Activated naive CD8-positive, alpha-beta T cell treated with anti-CD3 and anti-CD28 coated beads, Interleukin-2, amount 50 U/mL, for 24 hours (primary cell): ENCODE data around the gene STMN3.

Experiments
- ATAC-seq: fragments of 150-1000 bp; cut with Tn5 transposase; one replicate; pipeline ENCODE4 v1.10.0; 2021
- DNase-seq: peaks from one replicate; pipeline ENCODE4 v3.0.0; 2021
- H3K27ac Mint-ChIP-seq: one replicate; pipeline ENCODE4 v1.8.0; 2021; ENCODE audit warnings: mild to moderate bottlenecking, mixed read lengths
- H3K27me3 Mint-ChIP-seq: one replicate; pipeline ENCODE4 v1.8.0; 2021; ENCODE audit warnings: mixed read lengths
- H3K36me3 Mint-ChIP-seq: one replicate; pipeline ENCODE4 v1.8.0; 2021; ENCODE audit warnings: low read depth, mixed read lengths
- H3K4me1 Mint-ChIP-seq: one replicate; pipeline ENCODE4 v1.8.0; 2021; ENCODE audit warnings: mixed read lengths
- H3K4me3 Mint-ChIP-seq: one replicate; pipeline ENCODE4 v1.8.0; 2021; ENCODE audit warnings: mild to moderate bottlenecking, moderate library complexity, mixed read lengths
- H3K9me3 Mint-ChIP-seq: one replicate; pipeline ENCODE4 v1.8.0; 2021; ENCODE audit warnings: mixed read lengths

STMN3 gene

GRCh38 chr20:63695424-63696305 lies 42.4 kb upstream of the STMN3 start:
- Mint-ChIP-seq H3K36me3 (peaks cover 7% of the 10 kb centered on the region), H3K9me3 (no peaks in the 10 kb centered on the region), H3K4me3 (no peak overlapping the region), H3K4me1 (peaks cover 35% of the 10 kb centered on the region), H3K27ac (no peak overlapping the region), H3K27me3 (peaks cover 3% of the 10 kb centered on the region)
- ATAC-seq (no peak), DNase-seq (no peak)

- peaks cover 7% of the 10 kb centered on the region for H3K36me3 Mint-ChIP-seq
These were observed 41.6 kb upstream of the STMN3 start for GRCh38 chr20:63694584-63695423.

GRCh38 chr20:63693733-63694583 lies 40.7 kb upstream of the STMN3 start:
- Mint-ChIP-seq H3K27me3 (peaks cover 3% of the 10 kb centered on the region), H3K4me1 (peaks cover 26% of the 10 kb centered on the region), H3K4me3 (peak overlapping the region; percentile 52), H3K36me3 (peaks cover 7% of the 10 kb centered on the region), H3K27ac (peak overlapping the region; percentile 87), H3K9me3 (no peaks in the 10 kb centered on the region)
- DNase-seq (no peak), ATAC-seq (no peak)

More at GRCh38 chr20:63694584-63695423, 41.6 kb upstream of the STMN3 start:
- ATAC-seq (no peak), DNase-seq (no peak)
- peaks cover 33% of the 10 kb centered on the region for H3K4me1 Mint-ChIP-seq
- no peak overlapping the region for H3K4me3 Mint-ChIP-seq
- H3K27ac Mint-ChIP-seq = no peak overlapping the region
- peaks cover 3% of the 10 kb centered on the region for H3K27me3 Mint-ChIP-seq
- no peaks in the 10 kb centered on the region for H3K9me3 Mint-ChIP-seq

DNA sequence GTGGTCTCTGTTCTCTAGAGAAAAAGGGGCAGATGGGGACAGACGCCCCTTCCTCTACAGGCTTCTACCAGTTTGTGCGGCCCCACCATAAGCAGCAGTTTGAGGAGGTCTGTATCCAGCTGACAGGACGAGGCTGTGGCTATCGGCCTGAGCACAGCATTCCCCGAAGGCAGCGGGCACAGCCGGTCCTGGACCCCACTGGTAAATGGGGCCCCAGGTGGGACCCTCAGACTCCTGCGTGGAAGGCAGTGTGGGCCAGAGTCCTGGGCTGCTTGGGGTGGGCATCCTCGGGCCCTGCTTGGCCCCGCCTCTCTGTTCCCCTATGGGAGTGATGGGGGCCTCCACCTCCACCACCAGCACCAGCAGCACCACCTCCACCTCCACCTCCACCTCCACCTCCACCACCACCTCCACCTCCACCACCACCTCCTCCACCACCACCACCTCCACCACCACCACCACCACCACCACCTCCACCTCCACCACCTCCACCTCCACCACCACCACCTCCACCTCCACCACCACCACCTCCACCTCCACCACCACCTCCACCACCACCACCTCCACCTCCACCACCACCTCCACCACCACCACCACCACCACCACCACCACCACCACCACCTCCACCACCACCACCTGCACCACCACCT lies 40.0 kb upstream of the STMN3 start:
- Mint-ChIP-seq H3K27ac (no peak overlapping the region), H3K4me3 (no peak overlapping the region), H3K36me3 (peaks cover 7% of the 10 kb centered on the region), H3K4me1 (peaks cover 20% of the 10 kb centered on the region), H3K27me3 (peaks cover 3% of the 10 kb centered on the region), H3K9me3 (no peaks in the 10 kb centered on the region)
- no peak for DNase-seq
- no peak for ATAC-seq

DNA sequence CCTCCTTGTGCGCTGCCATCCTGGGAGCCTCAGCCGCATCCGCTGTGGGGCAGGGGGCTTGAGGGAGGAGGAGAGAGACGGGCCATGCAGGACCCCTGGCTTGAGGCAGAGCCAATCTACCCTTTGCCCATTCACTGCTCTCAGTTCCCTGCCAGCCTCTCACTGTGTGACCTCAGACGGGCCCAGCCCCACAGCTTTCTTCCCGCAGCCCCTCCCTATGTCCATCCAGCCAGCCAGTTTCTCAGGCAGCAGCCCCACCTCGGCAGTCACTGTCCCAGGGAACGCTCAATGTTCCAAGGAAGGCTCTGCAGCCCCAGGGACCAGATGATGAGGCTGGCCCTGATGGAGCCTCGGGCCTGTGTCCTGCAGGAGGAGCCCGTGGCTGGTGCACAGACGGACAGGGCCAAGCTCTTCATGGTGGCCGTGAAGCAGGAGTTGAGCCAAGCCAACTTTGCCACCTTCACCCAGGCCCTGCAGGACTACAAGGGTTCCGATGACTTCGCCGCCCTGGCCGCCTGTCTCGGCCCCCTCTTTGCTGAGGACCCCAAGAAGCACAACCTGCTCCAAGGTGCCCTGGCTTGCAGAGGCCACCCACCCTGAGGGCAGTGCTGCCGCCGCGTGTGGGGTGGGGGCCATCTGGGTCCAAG lies 39.3 kb upstream of the STMN3 start:
- Mint-ChIP-seq H3K27me3 (peaks cover 3% of the 10 kb centered on the region), H3K4me1 (peaks cover 15% of the 10 kb centered on the region), H3K9me3 (no peaks in the 10 kb centered on the region), H3K27ac (peak overlapping the region; percentile 65), H3K4me3 (peak overlapping the region; percentile 8), H3K36me3 (peaks cover 7% of the 10 kb centered on the region)
- ATAC-seq (no peak), DNase-seq (no peak)

DNA sequence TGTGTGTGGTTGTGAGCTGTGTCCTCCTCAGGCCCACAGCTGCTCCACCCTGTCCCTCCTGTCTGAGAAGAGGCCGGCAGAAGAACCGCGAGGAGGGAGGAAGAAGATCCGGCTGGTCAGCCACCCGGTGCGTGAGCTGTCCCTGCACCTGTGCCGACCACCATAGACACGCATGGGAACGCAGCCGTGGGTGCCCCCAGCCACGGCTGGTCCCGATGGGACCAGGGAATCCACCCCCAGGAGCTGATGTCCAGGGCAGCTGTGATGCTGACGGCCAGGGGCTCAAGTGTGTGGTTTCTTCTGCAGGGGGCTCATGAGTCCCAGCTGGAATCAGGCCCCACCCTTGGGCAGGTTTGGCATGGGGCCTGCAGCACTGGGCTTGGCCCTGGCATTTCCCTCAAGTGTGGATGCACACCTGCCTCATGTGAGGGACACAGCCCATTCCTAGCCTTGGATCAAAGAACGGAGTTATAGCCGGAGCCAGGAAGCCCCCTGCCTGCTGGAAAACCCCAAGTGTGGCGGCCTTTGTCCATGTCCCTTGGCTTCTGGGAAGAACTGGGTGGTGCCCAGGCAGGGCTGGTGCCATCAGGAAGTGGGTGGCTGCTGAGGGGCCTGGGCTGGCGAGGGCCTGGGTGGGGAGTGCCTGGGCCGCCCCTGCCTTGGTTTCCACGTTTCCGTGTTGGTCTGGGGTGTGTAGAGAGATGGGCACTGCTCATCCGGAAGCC lies 38.6 kb upstream of the STMN3 start:
- H3K4me1 Mint-ChIP-seq = peaks cover 14% of the 10 kb centered on the region
- no peak overlapping the region for H3K27ac Mint-ChIP-seq
- peaks cover 3% of the 10 kb centered on the region for H3K27me3 Mint-ChIP-seq
- ATAC-seq (no peak), DNase-seq (no peak)
- H3K4me3 Mint-ChIP-seq = no peak overlapping the region
- H3K36me3 Mint-ChIP-seq = peaks cover 7% of the 10 kb centered on the region
- H3K9me3 Mint-ChIP-seq = no peaks in the 10 kb centered on the region

DNA sequence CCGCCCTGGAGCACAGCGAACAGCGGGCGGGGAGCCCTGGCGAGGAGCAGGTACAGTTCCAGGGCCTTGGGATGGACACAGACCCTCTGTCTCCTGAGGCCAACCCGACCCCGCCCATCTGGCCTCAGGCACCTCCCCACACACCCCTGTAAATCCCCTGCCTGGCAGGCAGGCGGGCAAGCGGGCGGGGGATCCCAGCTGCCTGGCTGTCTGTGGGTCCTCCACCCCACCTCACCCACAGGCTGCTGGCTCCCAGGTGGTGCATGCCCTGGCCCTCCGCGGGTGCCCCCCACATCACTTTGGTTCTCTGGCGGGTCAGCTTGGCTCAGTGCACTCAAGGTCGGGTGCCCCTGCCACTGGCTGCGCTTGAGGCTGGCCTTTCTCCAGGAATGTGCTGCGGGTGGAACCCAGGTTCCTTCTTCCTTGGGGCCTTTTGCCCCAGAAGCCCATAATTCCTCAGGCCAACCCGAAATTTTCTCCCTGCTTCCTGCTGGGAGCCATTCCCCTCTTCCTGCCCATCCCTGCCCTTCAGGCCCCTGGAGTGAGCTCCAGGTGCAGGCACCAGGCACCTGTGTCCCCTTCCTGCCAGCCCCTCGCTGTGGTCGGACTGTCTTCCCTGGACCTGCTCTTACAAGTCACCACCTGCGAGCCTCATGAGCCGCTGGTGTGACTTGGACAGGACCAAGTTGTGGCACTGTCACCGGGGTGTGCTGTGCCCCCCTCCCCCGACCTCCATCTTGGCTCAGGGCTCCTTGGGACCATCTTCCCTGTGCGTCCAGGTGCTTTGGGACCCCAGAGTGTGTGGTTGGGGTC lies 37.9 kb upstream of the STMN3 start:
- no peak for ATAC-seq
- no peak overlapping the region for H3K27ac Mint-ChIP-seq

GRCh38 chr20:63690003-63690897 lies 37.0 kb upstream of the STMN3 start:
- Mint-ChIP-seq H3K27ac (no peak overlapping the region), H3K27me3 (peaks cover 3% of the 10 kb centered on the region), H3K4me1 (peaks cover 11% of the 10 kb centered on the region), H3K36me3 (peaks cover 7% of the 10 kb centered on the region), H3K4me3 (no peak overlapping the region), H3K9me3 (no peaks in the 10 kb centered on the region)
- ATAC-seq = no peak
- DNase-seq = no peak

More for the DNA sequence above, 37.9 kb upstream of the STMN3 start:
- peaks cover 7% of the 10 kb centered on the region for H3K36me3 Mint-ChIP-seq
- H3K27me3 Mint-ChIP-seq = peaks cover 3% of the 10 kb centered on the region
- H3K4me3 Mint-ChIP-seq = no peak overlapping the region
- H3K9me3 Mint-ChIP-seq = no peaks in the 10 kb centered on the region
- no peak for DNase-seq
- peaks cover 15% of the 10 kb centered on the region for H3K4me1 Mint-ChIP-seq

GRCh38 chr20:63689046-63690002 lies 36.1 kb upstream of the STMN3 start:
- H3K36me3 Mint-ChIP-seq = peaks cover 7% of the 10 kb centered on the region
- no peak for ATAC-seq
- no peak overlapping the region for H3K4me3 Mint-ChIP-seq
- DNase-seq = no peak
- H3K9me3 Mint-ChIP-seq = no peaks in the 10 kb centered on the region
- H3K27me3 Mint-ChIP-seq = peaks cover 3% of the 10 kb centered on the region
- H3K4me1 Mint-ChIP-seq = peaks cover 14% of the 10 kb centered on the region
- no peak overlapping the region for H3K27ac Mint-ChIP-seq

DNA sequence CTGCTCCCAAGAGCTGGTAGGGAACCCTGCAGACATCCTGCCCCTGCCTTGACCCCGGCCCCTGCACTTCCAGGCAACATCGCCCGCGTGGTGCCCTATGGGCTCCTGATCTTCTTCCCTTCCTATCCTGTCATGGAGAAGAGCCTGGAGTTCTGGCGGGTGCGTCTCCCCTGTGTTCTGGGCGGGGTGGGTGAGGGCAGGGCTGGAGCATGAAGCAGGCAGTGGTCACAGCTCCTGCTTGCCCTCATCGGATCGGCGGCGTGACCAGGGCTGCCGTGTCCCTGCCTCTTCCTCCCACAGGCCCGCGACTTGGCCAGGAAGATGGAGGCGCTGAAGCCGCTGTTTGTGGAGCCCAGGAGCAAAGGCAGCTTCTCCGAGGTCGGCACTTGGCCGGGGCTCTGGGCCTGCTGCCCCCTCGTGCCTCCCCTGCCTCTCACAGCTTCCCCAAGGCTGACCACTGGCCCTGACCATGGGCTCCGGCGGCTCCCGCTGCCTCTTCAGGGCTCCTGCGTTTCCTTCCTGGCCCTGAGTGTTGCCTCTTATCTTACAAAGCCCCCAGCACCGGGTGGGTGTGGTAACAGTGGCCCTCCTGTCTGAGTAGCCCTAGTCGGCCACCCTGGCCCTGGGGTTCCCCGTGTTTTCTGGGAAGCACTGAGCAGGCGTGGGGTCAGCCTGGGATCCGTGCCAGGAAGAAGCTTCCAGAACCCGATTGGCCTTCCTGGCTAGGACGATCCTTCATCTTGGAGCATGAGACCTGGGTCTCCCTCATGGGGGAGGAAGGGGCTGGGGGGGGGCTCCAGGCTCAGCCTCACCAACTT lies 35.2 kb upstream of the STMN3 start:
- Mint-ChIP-seq H3K27ac (no peak overlapping the region), H3K4me1 (peaks cover 11% of the 10 kb centered on the region), H3K36me3 (peaks cover 5% of the 10 kb centered on the region), H3K27me3 (no peaks in the 10 kb centered on the region), H3K9me3 (no peaks in the 10 kb centered on the region), H3K4me3 (no peak overlapping the region)
- no peak for DNase-seq
- no peak for ATAC-seq
